ENCODE measurements around the gene ATXN7.

Gene ATXN7

DNA sequence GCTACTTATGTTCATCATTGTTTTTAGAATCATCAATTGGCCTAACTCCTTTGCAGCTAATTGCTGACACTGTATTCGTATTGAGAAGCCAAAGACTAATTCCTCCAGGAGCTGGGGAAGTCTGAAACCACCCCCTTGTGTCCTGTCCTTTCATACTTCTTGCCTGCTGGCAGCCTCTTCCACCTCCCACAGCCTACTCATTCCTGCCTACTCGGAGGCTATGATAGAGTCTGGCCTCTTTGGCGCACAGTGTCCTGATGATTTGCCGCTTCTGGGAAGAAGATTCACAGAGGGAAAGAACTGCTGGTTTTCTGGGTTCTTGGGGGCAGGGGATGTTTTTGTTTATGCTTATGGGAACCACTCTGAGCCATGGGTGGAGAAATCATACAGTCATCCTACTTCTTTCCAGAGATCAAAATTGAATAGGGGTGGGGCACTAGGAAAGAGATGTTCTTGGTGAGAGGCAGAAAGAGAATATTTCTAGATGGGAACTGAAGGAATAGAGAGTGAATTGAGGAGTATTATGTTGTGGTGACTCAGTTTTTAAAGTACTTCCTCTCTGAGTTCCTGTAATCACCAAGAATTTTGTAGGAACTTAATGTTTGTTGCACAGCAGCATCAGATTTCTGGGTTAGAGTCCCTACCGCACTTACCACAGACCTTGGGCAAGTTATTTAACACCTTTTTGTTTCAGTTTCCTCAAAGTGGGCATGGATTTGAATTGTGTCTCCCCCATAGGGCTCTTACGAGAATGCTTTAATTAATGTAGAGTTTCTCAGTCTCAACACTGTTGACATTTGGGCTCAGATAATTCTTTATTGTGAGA lies 70.6 kb downstream of the ATXN7 start:
- no peak for DNase-seq

DNA sequence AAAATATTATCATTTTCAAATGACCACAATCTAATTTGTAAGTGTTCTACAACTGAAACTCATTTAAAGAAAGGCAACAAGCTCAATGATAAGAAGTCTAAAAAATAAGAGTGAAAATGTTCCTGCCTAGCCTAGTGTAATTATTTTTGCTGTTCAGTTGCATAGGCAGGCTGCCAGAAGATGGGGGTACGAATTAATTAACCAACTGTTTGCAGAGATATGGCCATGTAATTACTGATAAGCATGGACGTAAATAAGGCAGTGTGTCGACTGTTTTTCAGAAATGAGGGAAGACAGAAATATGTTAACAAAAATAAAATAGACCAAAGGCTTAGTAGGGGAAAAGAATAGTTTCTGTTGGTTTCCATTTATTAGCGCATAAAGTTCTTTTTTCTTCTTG lies 73.3 kb downstream of the ATXN7 start:
- no peak for DNase-seq

GRCh38 chr3:63937661-63938651 lies 74.3 kb downstream of the ATXN7 start:
- no peak for DNase-seq

GRCh38 chr3:63940389-63940757 lies 76.7 kb downstream of the ATXN7 start:
- no peak for DNase-seq

DNA sequence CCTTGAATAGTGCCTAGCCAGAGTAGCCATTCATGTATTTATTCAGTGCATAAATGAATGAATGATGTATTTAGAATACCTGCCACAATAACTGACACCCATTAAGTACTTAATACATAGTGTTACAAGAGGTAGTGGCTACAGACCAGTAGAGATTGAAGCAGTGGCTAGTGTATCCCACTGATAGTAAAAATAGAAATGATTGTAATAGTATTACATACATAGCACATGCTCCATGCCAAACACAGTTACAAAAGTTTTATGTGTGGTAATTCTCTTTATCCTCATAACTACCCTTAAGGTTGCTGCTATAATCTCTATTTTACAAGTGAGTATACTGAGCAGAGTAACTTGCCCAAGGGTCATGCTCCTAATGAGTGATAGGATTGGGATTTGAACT lies 78.9 kb downstream of the ATXN7 start:
- no peak for DNase-seq

GRCh38 chr3:63943678-63944077 lies 80.0 kb downstream of the ATXN7 start:
- no peak for DNase-seq

- DNase-seq: no peak
These were observed 82.0 kb downstream of the ATXN7 start for GRCh38 chr3:63945558-63946096.

- DNase-seq: no peak
These were observed 83.1 kb downstream of the ATXN7 start for GRCh38 chr3:63946753-63947152.

GRCh38 chr3:63947594-63947993 lies 83.9 kb downstream of the ATXN7 start:
- no peak for DNase-seq

DNA sequence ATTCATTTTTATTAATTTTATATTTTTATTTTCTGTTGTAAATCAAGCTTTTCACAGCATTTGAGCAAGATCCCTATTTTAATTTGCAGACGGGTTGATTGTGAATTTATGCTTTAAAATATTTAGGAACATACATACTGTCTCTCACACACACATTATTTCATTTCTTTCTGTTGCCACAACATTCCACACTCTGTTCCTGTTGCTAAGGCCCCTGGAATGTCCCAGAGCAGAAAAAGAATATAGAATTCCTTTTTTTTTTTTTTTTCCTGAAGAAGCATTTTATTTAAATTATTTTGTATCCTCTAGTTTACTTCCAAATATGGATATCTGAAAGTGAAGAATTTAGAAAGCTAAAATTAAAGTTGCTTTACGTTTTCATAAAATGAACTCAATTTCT lies 85.3 kb downstream of the ATXN7 start:
- DNase-seq: no peak

DNA sequence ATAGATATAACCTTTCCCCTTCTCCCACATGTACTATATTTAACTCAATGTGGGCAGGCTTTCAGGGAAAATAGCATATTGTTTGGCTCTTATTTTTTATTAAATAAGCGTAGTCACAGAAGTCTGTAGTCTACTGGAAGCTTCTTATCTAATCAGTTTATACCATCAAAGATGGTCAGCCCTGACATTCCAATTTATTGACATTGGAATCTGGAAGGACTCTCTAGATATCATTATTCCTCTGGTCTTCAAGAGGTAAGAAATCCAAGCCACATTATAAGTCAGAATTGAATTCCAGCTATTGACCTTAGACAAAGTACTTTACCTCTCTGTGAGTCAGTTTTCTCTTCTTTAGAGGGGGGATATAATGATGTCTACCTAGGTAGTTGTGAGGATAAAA lies 87.0 kb downstream of the ATXN7 start:
- no peak for DNase-seq

GRCh38 chr3:63951492-63952247 lies 88.0 kb downstream of the ATXN7 start:
- no peak for DNase-seq

DNA sequence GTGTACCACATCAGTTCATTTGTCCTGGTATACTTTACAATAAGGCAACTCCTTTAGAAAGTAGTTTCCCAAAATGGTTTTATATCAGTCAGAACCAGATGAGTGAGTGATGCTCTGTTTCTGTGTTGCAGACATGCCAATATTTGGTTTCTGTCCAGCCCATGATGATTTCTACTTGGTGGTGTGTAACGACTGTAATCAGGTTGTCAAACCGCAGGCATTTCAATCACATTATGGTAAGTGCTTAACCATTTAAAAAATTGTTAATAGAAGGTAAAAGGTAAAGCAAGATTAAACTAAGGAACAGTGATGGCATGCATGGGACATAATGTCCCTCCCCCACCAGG lies 88.6 kb downstream of the ATXN7 start:
- no peak for DNase-seq

DNA sequence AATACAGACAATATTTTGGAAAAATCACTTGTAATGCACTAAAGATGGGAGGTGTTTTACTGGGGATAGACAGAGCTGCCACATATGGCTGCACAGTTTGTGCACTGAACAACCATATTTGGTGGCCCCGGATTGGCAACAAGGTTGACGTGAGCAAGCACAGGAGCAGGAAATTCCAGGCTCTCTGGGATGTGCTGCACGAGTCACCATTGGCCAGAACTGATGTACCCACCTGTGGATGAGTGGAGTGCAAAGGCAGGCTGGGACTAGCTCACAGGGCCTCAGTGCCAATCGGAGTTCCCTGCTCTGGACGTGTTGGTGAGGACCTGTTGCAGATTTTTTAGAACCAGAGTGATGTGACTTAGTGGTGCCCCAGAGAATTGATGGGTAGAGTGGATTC lies 90.5 kb downstream of the ATXN7 start:
- no peak for DNase-seq

- DNase-seq: no peak
These were observed 91.5 kb downstream of the ATXN7 start for GRCh38 chr3:63955036-63955650.

DNA sequence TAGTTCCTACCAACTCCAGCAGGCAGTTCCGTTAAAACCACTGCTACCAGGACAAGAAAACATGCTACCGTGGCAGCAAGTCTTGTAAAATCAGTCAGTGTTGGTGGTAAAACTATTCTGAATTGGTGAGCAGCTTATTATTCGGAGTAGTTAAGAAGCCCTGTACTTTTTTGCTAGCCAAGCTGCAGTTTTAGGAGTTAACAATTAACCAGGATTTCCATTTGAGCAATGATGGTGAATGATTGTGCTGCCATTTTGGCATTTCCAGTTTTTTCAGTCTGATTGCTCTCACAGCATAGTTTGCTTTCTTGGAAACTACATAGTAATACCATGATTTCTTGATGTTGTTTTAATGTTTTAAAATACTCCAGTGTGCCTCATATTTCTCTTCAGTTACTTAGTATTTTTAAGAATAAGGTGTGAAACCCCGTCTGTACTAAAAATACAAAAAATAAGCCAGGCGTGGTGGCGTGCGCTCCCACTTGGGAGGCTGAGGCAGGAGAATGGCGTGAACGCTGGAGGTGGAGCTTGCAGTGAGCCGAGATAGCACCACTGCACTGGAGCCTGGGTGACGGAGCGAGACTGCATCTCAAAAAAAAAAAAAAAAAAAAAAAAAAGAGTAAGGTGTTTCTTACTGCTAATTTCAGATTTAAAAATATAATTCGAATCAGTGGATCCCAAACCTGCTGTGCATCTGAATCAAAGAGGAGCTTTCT lies 92.3 kb downstream of the ATXN7 start:
- no peak for DNase-seq

- DNase-seq: no peak
These were observed 95.5 kb downstream of the ATXN7 start for GRCh38 chr3:63959146-63959545.

- DNase-seq: no peak
These were observed 96.5 kb downstream of the ATXN7 start for GRCh38 chr3:63960048-63960711.

DNA sequence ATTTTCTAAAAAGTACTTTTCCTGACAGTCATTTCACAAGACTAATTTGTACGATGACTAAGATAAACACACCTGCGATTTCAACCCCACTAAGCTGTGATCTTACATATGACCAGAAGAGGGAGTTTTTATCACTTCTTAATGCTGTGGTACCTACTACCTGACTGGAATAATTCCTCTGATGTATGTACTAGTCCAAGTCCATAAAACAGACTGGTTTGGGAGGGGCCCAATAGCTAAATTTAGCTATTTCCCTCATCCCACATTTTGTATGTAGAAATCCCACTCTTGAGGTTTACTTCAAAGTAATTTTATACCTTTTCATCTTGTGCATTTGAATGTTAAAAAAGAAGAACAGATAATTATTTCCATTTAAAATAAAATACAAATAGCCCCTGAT lies 98.2 kb downstream of the ATXN7 start:
- DNase-seq: no peak

DNA sequence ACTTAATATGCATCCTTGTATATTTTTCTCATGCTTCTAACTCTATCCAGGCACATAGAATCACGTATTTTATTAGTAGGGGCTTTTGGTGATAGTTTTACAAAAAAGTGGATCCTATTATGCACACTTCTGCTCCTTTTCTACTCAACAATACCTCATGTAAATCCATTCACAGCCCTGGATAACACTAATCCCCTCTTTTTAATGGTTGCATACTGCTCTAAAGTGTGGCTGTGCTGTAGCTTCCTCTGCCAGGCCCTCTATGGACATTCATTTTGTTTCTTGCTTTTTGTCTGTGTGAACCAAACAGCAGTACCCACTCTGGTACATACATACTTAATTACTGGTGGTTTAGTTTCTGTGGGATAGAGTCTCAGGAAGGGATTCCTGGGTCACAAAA lies 99.8 kb downstream of the ATXN7 start:
- DNase-seq: no peak
